Panc1 (cell line): ENCODE results near the gene HNRNPA3. TPM values are rescaled to one million over a fixed set of nuclear protein-coding genes. Genes with fewer than 3 reads are reported as not detected.

Source experiments
- ATAC-seq: fragments of 200-7000 bp; cut with Tn5 transposase; 2 replicates; pipeline ENCODE4 v1.9.1; 2020; ENCODE audit warnings: mild to moderate bottlenecking, moderate library complexity
- BruUV-seq: library from RNA; stranded (reverse); fragments of 400-500 nt; replicated peaks from 2 replicates; lab custom pipeline; 2021; lab: Mats Ljungman, UMichigan
- CTCF ChIA-PET: fragments of 300-600 bp; sonication (Branson Sonifier 250); formaldehyde crosslinking; loops from one replicate; lab custom pipeline; 2022; ENCODE audit warnings: antibody characterized with exemption; lab: Charles Lee
- POLR2A ChIA-PET: fragments of 300-600 bp; sonication (Branson Sonifier 250); formaldehyde crosslinking; loops from one replicate; lab custom pipeline; 2022; ENCODE audit warnings: antibody characterized with exemption; lab: Charles Lee
- DNase-seq: peaks from one replicate; pipeline ENCODE4 v3.0.0-alpha.2; 2010; ENCODE audit warnings: low read depth, low spot score
- H3K27ac ChIP-seq: 2 replicates; pipeline ENCODE4 v1.5.1; 2011; ENCODE audit warnings: mild to moderate bottlenecking, low read length, inconsistent platforms
- H3K27me3 ChIP-seq: fragments of 200-500 bp; sonication (Bioruptor generic); 2 replicates; pipeline ENCODE4 v1.6.0; 2014; ENCODE audit warnings: low read length, inconsistent platforms; ENCODE audit not compliant: control insufficient read depth, insufficient read depth
- H3K36me3 ChIP-seq: fragments of 200-500 bp; sonication (Bioruptor generic); 2 replicates; pipeline ENCODE4 v1.5.1; 2014; ENCODE audit warnings: inconsistent platforms, mild to moderate bottlenecking, low read length, moderate library complexity; ENCODE audit not compliant: control insufficient read depth, insufficient read depth
- H3K4me1 ChIP-seq: 2 replicates; pipeline ENCODE4 v1.5.1; 2011; ENCODE audit warnings: inconsistent platforms, mild to moderate bottlenecking, low read length, moderate library complexity; ENCODE audit not compliant: control insufficient read depth, insufficient read depth
- H3K4me3 ChIP-seq, 2 experiments: 2 replicates each; pipeline ENCODE4 v1.5.1; 2011 to 2012; ENCODE audit warnings: low read depth in 2 of 2, low read length in 2 of 2, mild to moderate bottlenecking in 2 of 2, inconsistent platforms in 1 of 2, moderate library complexity in 1 of 2
- H3K9me3 ChIP-seq: fragments of 200-500 bp; sonication (Bioruptor generic); 2 replicates; pipeline ENCODE4 v1.5.1; 2014; ENCODE audit warnings: low read depth, mild to moderate bottlenecking, inconsistent platforms, low read length, moderate library complexity; ENCODE audit not compliant: control insufficient read depth, insufficient read depth
- CTCF ChIP-seq: fragments of 450-650 bp; IDR thresholded peaks from 2 replicates; pipeline ENCODE4 v1.5.1; 2017; ENCODE audit warnings: mild to moderate bottlenecking
- POLR2AphosphoS5 ChIP-seq: IDR thresholded peaks from 2 replicates; pipeline ENCODE4 v1.6.1; 2012; ENCODE audit warnings: mild to moderate bottlenecking, low read depth, low read length, moderate library complexity
- REST ChIP-seq, 2 experiments: IDR thresholded peaks; 2 replicates each; pipeline ENCODE4 v1.6.1; 2011 to 2012; ENCODE audit warnings: low read depth in 2 of 2, control low read depth in 1 of 2, low read length in 1 of 2, mild to moderate bottlenecking in 1 of 2, moderate library complexity in 1 of 2; ENCODE audit not compliant: insufficient read depth in 1 of 2
- SIN3A ChIP-seq: IDR thresholded peaks from 2 replicates; pipeline ENCODE4 v1.6.1; 2012; ENCODE audit warnings: low read depth, mild to moderate bottlenecking, low read length, moderate library complexity, borderline replicate concordance; ENCODE audit not compliant: insufficient read depth
- TCF7L2 ChIP-seq: IDR thresholded peaks from 2 replicates; pipeline ENCODE4 v1.6.1; 2011; ENCODE audit warnings: mild to moderate bottlenecking, low read depth, low read length, inconsistent platforms
- in situ Hi-C: cut with HindIII; loops from 2 replicates; pipeline ENCODE4 v1.10.0; 2016; ENCODE audit warnings: low sequenced_read_pairs, low pct_unique_long_range_greater_than_20kb
- intact Hi-C: fragments of 100-400 bp; cut with micrococcal nuclease; formaldehyde crosslinking; loops from one replicate; pipeline ENCODE4 v1.10.0; 2022; ENCODE audit not compliant: unreplicated experiment
- total RNA-seq: library from RNA; stranded (reverse); gene quantifications from one replicate; pipeline ENCODE4 v1.2.1, GENCODE V29; 2021; ENCODE audit not compliant: unreplicated experiment

Gene HNRNPA3
- total RNA-seq, 1 experiment from 2014 or later: 228 TPM

DNA sequence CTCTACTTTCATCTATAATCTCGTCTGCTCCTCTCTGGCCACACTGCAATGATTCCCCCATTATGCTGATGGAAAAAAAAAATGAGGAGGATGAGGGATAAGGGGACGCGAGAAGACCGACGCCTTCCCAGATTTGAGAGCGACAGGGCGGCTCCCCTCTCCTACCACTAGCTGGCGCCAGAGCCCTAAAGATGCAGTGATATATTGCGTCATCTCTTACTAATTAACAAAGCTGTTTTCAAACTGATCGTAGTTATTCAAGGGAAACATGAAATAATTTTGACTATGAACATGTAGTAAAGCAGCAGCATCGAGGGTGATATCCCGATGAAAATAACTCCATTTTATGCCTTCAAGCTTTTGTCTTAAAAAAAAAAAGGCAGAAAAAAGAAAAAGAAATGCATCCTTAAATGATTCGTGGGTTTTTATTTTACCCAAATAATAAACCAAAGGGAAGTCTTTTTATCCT, 48.0 kb upstream of the HNRNPA3 start:
- POLR2A ChIA-PET: interaction anchor here (0.6 to 1.5 kb wide), 7 partner anchors 12 to 169 kb away, joined by 3 to 11 read pairs (median 4); partner anchors contain the start of gene HNRNPA3
- Histone ChIP-seq H3K4me1 (peaks cover 50% of the 10 kb centered on the region), H3K9me3 (no peaks in the 10 kb centered on the region), H3K27ac (peak overlapping the region; percentile 99), H3K27me3 (no peaks in the 10 kb centered on the region), H3K4me3 (peak overlapping the region; percentile 32 to 57), H3K36me3 (no peaks in the 10 kb centered on the region)
- intact Hi-C loops: loop anchor here (1.0 to 10.0 kb wide), 6 partner anchors 48 to 1037 kb away; partner anchors contain the start of genes HNRNPA3 and HOXD8
- peak; percentile 76 for ATAC-seq
- TF ChIP-seq TCF7L2: 0 out of 2 replicates have a peak, but pooled peaks have one; percentile 19
- peak; percentile 100 for TF ChIP-seq CTCF
- TF ChIP-seq REST (IDR thresholded peaks at IDR 0.05; ENCODE audit: insufficient read depth in 1 of 2, low read depth in 2 of 2, low read length in 1 of 2): no peak
- TF ChIP-seq SIN3A: no peak
- peak; percentile 56; the same call in 1 of the 2 replicates for TF ChIP-seq POLR2AphosphoS5
- in situ Hi-C loops: no loop called here
- CTCF ChIA-PET: interaction anchor here (0.5 to 2.4 kb wide), 13 partner anchors 33 to 951 kb away, joined by 3 to 16 read pairs (median 4); no protein-coding TSS in a partner anchor
- DNase-seq: peak; percentile 84
- no TSS peak for BruUV-seq

GRCh38 chr2:177165061-177165583, 47.5 kb upstream of the HNRNPA3 start:
- TF ChIP-seq CTCF (no peak), TCF7L2 (no peak)
- in situ Hi-C loops (no loop called here), intact Hi-C loops (loop anchor here (2.0 to 10.0 kb wide), 3 partner anchors 48 to 560 kb away; partner anchors contain the start of gene HNRNPA3)
- Histone ChIP-seq H3K27me3 (no peaks in the 10 kb centered on the region), H3K4me3 (peak overlapping the region; percentile 32 to 57), H3K36me3 (no peaks in the 10 kb centered on the region), H3K9me3 (no peaks in the 10 kb centered on the region), H3K4me1 (peaks cover 55% of the 10 kb centered on the region), H3K27ac (peak overlapping the region; percentile 99)
- ChIA-PET POLR2A (interaction anchor here (0.6 to 1.5 kb wide), 7 partner anchors 12 to 168 kb away, joined by 3 to 11 read pairs (median 4); partner anchors contain the start of gene HNRNPA3), CTCF (interaction anchor here (0.6 to 2.4 kb wide), 14 partner anchors 31 to 610 kb away, joined by 3 to 16 read pairs (median 4); no protein-coding TSS in a partner anchor)
- BruUV-seq: no TSS peak
- ATAC-seq (peak; percentile 59; the same call in 1 of the 2 replicates), DNase-seq (no peak)
